Measurements from ENCODE around the gene TPP1.

The TPP1 gene

DNA sequence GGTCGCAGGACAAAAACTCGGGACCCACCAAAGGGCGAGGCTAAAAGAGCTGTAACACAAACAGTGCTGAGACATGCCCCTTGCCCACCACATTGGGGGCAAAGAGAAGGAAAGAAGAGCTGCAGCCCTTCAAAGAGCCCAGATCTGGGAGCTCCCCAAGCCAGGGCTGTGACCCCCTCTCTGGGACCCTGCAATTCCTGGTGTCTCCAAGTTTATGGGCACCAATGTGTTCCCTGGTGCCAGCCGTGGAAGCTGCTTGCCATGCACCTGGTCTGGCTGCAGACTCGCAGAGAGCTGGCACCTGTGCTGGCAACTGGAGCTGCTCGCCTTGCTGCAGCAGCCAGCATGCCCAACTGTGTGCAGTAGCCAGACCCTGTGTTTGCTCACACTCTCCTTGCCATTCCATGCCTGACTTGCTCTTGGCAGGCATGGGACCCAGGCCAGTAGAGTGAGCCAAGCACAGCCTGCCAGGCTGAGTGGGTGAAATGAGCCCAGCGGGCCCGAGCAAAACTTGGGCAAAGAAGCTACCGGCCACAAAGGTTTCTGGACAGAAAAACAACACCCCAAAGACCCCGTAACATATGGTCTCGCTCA, 31.8 kb downstream of the TPP1 start:
- no peak for DNase-seq (ENCODE audit: low read depth)
- TF ChIP-seq, protein P1, sequence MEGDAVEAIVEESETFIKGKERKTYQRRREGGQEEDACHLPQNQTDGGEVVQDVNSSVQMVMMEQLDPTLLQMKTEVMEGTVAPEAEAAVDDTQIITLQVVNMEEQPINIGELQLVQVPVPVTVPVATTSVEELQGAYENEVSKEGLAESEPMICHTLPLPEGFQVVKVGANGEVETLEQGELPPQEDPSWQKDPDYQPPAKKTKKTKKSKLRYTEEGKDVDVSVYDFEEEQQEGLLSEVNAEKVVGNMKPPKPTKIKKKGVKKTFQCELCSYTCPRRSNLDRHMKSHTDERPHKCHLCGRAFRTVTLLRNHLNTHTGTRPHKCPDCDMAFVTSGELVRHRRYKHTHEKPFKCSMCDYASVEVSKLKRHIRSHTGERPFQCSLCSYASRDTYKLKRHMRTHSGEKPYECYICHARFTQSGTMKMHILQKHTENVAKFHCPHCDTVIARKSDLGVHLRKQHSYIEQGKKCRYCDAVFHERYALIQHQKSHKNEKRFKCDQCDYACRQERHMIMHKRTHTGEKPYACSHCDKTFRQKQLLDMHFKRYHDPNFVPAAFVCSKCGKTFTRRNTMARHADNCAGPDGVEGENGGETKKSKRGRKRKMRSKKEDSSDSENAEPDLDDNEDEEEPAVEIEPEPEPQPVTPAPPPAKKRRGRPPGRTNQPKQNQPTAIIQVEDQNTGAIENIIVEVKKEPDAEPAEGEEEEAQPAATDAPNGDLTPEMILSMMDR (conservative IDR thresholded peaks at IDR 0.05; ENCODE audit: low read length): no peak
- H3K4me3 ChIP-seq (ENCODE audit: low read length): no peak overlapping the region

DNA sequence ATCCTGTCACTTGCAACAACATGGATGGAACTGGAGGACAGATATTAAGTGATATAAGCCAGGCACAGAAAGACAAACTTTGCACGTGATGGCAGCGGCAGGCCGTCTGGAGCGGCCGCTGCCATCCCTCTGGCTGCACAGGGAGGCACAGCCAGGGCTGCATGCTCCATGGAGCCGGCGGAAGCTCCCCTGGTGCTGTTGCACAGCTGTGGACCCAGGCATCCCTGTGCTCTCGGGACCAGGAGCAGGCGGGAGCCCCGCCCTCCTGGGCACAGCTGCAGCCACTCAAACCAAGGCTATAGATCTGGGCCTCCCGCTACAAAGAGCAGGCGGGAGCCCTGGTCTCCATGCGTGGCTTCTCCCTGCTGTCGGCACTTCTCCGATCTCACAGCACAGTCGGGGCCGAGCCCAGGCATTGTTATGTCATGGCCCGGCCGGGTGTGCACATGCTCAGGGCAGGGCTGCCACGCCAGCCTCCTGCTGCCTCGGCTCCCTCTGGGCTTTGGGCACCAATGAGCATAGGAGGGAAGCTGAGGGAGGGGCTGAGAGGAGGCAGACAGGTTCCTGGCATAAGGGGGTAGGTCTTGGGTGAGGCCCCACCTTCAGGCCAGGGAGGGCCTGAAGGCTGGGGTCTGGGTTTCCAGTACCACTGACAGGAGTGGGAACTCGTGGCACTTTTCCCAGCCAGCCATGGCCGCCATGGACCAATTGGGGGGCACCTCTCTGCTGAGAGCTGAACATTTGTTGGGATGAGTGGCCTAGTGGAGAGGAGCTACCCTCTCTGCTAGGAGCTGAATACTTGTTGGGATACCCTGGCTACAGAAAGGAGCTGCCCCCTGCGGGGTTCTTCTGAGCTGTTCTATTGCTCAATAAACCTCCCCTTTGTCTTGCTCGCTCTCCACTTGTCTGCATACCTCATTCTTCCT, 32.5 kb downstream of the TPP1 start:
- H3K4me3 ChIP-seq (ENCODE audit: low read length): peak overlapping the region; percentile 34
- peak; percentile 32 for DNase-seq (ENCODE audit: low read depth)
- TF ChIP-seq, protein P1 (conservative IDR thresholded peaks at IDR 0.05; ENCODE audit: low read length): no peak

DNA sequence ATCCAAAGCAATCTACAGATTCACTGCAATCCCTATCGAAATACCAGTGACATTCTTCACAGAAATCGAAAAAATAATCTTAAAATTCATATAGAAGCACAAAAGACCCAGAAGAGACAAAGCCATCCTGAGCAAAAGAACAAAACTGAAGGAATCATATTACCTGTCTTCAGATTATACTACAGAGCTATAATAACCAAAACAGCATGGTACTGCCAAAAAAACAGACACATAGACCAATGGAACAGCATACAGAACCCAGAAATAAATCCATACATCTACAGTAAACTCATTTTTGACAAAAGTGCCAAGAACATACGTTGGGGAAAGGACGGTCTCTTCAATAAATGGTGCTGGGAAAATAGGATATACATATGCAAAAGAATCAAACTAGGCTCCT, 34.7 kb downstream of the TPP1 start:
- no peak for DNase-seq (ENCODE audit: low read depth)
- TF ChIP-seq, protein P1 (conservative IDR thresholded peaks at IDR 0.05; ENCODE audit: low read length): no peak
- H3K4me3 ChIP-seq (ENCODE audit: low read length): no peak overlapping the region

DNA sequence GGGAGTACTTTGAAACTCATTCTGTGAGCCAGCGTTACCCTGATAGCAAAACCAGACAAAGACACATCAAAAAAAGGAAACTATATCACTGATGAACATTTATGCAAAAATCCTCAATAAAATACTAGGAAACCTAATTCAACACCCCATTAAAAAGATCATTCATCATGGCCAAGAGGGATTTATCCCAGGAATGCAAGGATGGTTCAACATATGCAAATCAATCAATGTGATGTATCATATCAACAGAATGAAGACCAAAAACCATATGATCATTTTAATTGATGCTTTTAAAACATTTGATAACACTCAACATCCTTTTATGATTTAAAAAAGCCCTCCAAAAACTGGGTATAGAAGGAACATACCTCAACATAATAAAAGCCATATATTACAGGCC, 35.6 kb downstream of the TPP1 start:
- DNase-seq (ENCODE audit: low read depth): no peak
- H3K4me3 ChIP-seq (ENCODE audit: low read length): no peak overlapping the region
- TF ChIP-seq, protein P1 (conservative IDR thresholded peaks at IDR 0.05; ENCODE audit: low read length): no peak

DNA sequence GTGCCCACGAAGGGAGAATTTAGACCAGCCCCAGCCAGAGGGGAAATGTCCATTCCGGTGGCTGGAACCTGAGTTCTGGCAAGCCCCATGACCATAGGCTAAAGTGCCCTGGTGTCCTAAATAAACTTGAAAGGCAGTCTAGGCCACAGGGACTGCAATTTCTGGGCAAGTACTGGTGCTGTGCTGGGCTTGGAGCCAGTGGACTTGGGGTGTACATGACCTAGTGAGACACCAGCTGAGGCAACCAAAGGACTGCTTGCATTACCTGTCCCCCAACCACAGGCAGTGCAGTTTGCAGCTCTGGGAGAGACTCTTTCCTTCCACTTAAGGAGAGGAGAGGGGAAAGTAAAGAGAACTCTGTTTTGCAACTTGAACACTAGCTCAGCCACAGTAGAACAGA, 39.5 kb downstream of the TPP1 start:
- DNase-seq (ENCODE audit: low read depth): no peak
- TF ChIP-seq, protein P1 (conservative IDR thresholded peaks at IDR 0.05; ENCODE audit: low read length): no peak

DNA sequence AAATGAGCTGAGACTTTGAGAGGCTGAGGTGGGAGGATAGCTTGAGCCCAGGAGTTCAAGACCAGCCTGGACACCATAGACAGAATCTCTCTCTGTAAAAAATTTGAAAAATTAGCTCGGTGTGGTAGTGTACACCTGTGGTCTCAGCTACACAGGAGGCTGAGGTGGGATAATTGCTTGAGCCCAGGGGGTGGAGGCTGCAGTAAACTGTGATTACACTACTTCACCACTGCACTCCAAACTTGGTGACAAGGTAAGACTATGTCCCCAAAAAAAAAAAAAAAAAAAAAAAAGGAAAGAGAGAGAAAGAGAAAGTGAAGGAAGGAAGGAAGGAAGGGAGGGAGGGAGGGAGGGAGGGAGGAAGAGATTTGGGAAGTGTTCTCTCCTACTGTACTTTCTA, 41.1 kb downstream of the TPP1 start:
- TF ChIP-seq, protein P1 (conservative IDR thresholded peaks at IDR 0.05; ENCODE audit: low read length): no peak
- H3K4me3 ChIP-seq (ENCODE audit: low read length): no peak overlapping the region
- DNase-seq (ENCODE audit: low read depth): no peak

More for the DNA sequence above, 39.5 kb downstream of the TPP1 start:
- H3K4me3 ChIP-seq (ENCODE audit: low read length): no peak overlapping the region

All from AG10803 (cell line).